GM19468 (cell line): Measurements from ENCODE around the gene QRICH1.

Experiments used
- ATAC-seq: cut with Tn5 transposase; IDR thresholded peaks from one replicate; pipeline ENCODE4 v1.9.1; 2021; ENCODE audit warnings: mild to moderate bottlenecking, moderate library complexity, moderate number of reproducible peaks; ENCODE audit not compliant: unreplicated experiment; ENCODE audit errors: extremely low read depth

QRICH1 gene

GRCh38 chr3:49004352-49005302 is 89.2 kb downstream of the QRICH1 start:
- no peak for ATAC-seq

- ATAC-seq: no peak
These were observed 92.7 kb downstream of the QRICH1 start for GRCh38 chr3:49001155-49001554.

DNA sequence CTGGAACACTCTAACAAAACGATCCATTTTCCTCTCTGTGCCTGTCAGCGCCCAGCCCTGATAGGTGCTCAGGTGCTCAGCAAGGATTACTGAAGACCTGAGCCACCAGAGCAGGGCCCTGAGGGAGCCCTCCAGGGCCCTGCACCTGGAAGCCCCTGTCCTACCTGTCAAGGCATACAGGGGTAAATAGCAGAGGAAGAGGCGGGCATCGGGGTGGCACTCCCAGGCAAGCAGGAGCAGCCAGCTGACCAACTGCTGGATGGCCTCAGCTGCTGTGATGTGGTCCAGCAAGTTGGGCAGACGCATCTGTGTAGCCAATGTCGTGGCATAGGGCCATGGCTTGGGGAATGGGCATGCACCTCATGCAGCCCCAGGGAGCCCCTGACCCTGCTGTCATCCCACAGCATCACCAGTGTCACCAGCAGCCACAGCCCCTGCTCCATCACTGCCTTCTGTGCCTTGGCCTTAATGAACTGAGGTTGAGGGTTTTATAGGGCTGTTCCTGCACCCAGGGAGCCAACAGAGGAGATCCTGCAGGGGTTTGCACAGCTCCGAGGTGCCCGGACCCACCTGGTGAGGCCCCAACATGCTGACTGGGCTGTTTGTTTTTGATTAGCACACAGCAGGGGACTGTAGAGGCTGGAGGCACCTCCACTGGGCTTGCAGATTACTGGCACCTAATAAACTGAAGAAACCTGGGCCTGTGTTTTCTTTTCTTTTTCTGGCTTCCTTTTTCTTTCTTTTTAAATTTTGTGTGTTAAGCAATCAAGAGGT is 94.6 kb downstream of the QRICH1 start:
- no peak for ATAC-seq

- ATAC-seq: no peak
These were observed 95.9 kb downstream of the QRICH1 start for GRCh38 chr3:48997714-48998637.

GRCh38 chr3:48997102-48997635 is 96.7 kb downstream of the QRICH1 start:
- no peak for ATAC-seq

- no peak for ATAC-seq
These were observed 97.2 kb downstream of the QRICH1 start for GRCh38 chr3:48996640-48997039.

- no peak for ATAC-seq
These were observed 100.0 kb downstream of the QRICH1 start for GRCh38 chr3:48993834-48994233.

GRCh38 chr3:48991851-48992545 is 101.9 kb downstream of the QRICH1 start:
- ATAC-seq: no peak

- no peak for ATAC-seq
These were observed 103.0 kb downstream of the QRICH1 start for GRCh38 chr3:48990636-48991469.

DNA sequence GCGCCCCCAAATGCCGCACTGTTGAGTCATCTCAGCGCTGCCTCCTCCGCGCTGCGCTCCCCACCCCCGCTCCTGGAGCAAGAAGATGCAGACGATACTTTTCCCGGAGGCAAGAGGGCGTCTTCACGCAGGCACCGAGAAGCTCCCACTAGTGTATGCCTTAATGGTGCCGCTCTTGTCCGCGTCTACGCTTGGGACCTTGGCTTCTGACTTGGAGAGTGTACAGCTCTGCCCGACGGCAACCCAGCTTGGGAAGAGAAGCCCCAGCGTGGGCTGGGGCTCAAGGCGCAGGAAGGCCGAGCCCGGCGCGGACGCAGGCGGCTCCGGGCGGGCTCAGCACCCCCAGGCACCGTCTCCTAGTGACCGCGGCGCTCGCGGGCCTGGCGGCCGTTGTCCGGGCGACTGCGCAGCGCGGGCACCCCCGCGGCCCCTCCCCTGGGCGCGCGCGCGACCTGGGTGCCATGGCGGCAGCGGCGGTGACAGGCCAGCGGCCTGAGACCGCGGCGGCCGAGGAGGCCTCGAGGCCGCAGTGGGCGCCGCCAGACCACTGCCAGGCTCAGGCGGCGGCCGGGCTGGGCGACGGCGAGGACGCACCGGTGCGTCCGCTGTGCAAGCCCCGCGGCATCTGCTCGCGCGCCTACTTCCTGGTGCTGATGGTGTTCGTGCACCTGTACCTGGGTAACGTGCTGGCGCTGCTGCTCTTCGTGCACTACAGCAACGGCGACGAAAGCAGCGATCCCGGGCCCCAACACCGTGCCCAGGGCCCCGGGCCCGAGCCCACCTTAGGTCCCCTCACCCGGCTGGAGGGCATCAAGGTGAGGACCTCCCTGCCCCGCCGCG is 103.9 kb downstream of the QRICH1 start, which contains the start of gene P4HTM:
P4HTM (plus strand) TSS at position 446 of the 840 bp plus-strand sequence; CDS start at position 462, 16 bp downstream.
- peak; percentile 15 for ATAC-seq

- ATAC-seq: no peak
These were observed 104.6 kb downstream of the QRICH1 start for GRCh38 chr3:48989126-48989795.

- no peak for ATAC-seq
These were observed 108.0 kb downstream of the QRICH1 start for GRCh38 chr3:48985831-48986376.

- no peak for ATAC-seq
These were observed 109.2 kb downstream of the QRICH1 start for GRCh38 chr3:48984663-48985062.

- no peak for ATAC-seq
These were observed 110.8 kb downstream of the QRICH1 start for GRCh38 chr3:48983096-48983495.

- ATAC-seq: no peak
These were observed 111.2 kb downstream of the QRICH1 start for GRCh38 chr3:48982686-48983085.

DNA sequence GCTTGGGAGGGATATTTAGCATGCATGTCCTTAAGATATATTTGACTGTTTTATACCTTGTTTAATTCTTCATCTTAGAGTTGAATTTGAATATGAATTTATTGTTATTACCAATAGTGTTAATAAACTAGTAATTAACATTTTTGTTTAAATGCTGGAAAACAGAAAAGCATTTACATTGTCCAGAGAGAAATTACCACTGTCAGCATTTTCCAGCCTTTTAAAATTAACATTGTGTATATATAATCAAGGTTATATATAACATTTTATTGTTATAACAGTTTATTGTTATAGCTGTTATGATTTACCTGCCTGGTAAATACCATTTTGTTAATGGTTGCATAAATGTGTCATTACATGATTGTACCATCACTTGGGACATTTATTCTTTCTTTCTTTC is 111.9 kb downstream of the QRICH1 start:
- no peak for ATAC-seq

DNA sequence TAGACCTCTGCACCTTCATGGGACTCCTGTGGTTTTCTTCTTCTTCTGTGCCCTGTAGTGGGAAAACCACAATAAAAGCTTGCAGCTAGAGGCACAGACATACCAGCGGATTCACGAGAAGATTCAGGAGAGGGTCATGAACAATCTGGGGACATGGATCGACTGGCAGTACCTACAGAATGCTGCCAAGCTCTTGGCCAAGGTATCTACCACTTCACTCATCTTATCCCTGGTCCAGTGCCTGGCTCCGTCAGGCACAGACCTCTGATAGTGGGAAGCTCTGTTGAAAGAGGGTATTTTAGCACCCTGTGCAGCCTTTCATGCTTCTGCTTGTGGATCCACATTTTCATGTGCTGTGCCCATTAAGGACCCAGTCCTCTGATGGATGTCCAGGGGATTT is 113.6 kb downstream of the QRICH1 start:
- ATAC-seq: no peak
